Esophagus (tissue), 2 donors: Measurements from ENCODE around the gene BMP5. TPM values are rescaled to one million over a fixed set of nuclear protein-coding genes. Genes with fewer than 3 reads are reported as not detected.

Experiments used
- H3K27ac ChIP-seq, 2 donors: one replicate each; pipeline ENCODE4 v1.5.1; 2013; ENCODE audit warnings: low read depth in 2 of 2, mild to moderate bottlenecking in 2 of 2, inconsistent platforms in 1 of 2, low read length in 1 of 2, moderate library complexity in 1 of 2
- H3K27me3 ChIP-seq, 2 donors: one replicate each; pipeline ENCODE4 v1.6.1; 2013; ENCODE audit warnings: low read length in 2 of 2, control low read depth in 1 of 2, mild to moderate bottlenecking in 1 of 2; ENCODE audit not compliant: insufficient read depth in 2 of 2, control insufficient read depth in 1 of 2
- H3K36me3 ChIP-seq, 2 donors: one replicate each; pipeline ENCODE4 v1.6.1; 2013; ENCODE audit warnings: low read length in 1 of 2; ENCODE audit not compliant: control insufficient read depth in 2 of 2, insufficient read depth in 2 of 2
- H3K4me1 ChIP-seq, 2 donors: one replicate each; pipeline ENCODE4 v1.6.1; 2013; ENCODE audit warnings: low read length in 1 of 2; ENCODE audit not compliant: control insufficient read depth in 2 of 2, insufficient read depth in 2 of 2
- H3K4me3 ChIP-seq, 2 donors: one replicate each; pipeline ENCODE4 v1.5.1; 2013; ENCODE audit warnings: low read length in 2 of 2, mild to moderate bottlenecking in 2 of 2, low read depth in 1 of 2, moderate library complexity in 1 of 2
- H3K9me3 ChIP-seq, 2 donors: one replicate each; pipeline ENCODE4 v1.6.1; 2013; ENCODE audit warnings: mild to moderate bottlenecking in 2 of 2, low read depth in 1 of 2, low read length in 1 of 2, moderate library complexity in 1 of 2; ENCODE audit not compliant: control insufficient read depth in 2 of 2, insufficient read depth in 1 of 2
- WGBS, 2 donors: extraction: QIAGEN DNeasy Blood & Tissue Kit; methylation state at CpG; one replicate each; pipeline ENCODE4 v1.1.7; 2013; 5-methylcytosine and 5-hydroxymethylcytosine counted together
- polyA plus RNA-seq, 2 donors: library from polyadenylated mRNA; stranded (reverse); fragments of 200-250 nt; gene quantifications; one replicate each; pipeline ENCODE4 v1.2.3, GENCODE V29; 2013
- donor health status: healthy with polysubstance abuse.
- donor health status: Bipolar disorder and iron deficiency.

BMP5 gene
- polyA plus RNA-seq, 2 donors, result 0.04 to 0.15 TPM

GRCh38 chr6:55877283-55877682 is 1.9 kb upstream of the BMP5 start:
- H3K4me3 ChIP-seq, result no peak overlapping the region
- no peaks in the 10 kb centered on the region for H3K36me3 ChIP-seq
- no peaks in the 10 kb centered on the region for H3K4me1 ChIP-seq
- 58 to 64% methylated on average over 3 of the region's 3 CpGs for WGBS, 2 donors
- H3K27me3 ChIP-seq, result no peaks in the 10 kb centered on the region
- H3K27ac ChIP-seq, result no peak overlapping the region
- no peaks in the 10 kb centered on the region for H3K9me3 ChIP-seq

- no peak overlapping the region for H3K27ac ChIP-seq
- H3K27me3 ChIP-seq, result no peaks in the 10 kb centered on the region
- H3K4me1 ChIP-seq, result no peaks in the 10 kb centered on the region
- 76 to 78% methylated on average over 6 of the region's 6 CpGs for WGBS, 2 donors
- H3K36me3 ChIP-seq, result no peaks in the 10 kb centered on the region
- no peak overlapping the region for H3K4me3 ChIP-seq
- no peaks in the 10 kb centered on the region for H3K9me3 ChIP-seq
These were observed 1.1 kb downstream of the BMP5 start for GRCh38 chr6:55874316-55874715.

GRCh38 chr6:55872866-55873265 is 2.5 kb downstream of the BMP5 start:
- Histone ChIP-seq H3K27me3 (no peaks in the 10 kb centered on the region), H3K27ac (no peak overlapping the region), H3K36me3 (no peaks in the 10 kb centered on the region), H3K9me3 (no peaks in the 10 kb centered on the region), H3K4me3 (no peak overlapping the region), H3K4me1 (no peaks in the 10 kb centered on the region)
- WGBS, 2 donors, result 76 to 80% methylated on average over 3 of the region's 3 CpGs

GRCh38 chr6:55870181-55870813 is 5.1 kb downstream of the BMP5 start:
- Histone ChIP-seq H3K4me1 (no peaks in the 10 kb centered on the region), H3K9me3 (no peaks in the 10 kb centered on the region), H3K27me3 (no peaks in the 10 kb centered on the region), H3K36me3 (no peaks in the 10 kb centered on the region), H3K4me3 (no peak overlapping the region), H3K27ac (no peak overlapping the region)
- WGBS, 2 donors, result 88 to 89% methylated on average over 3 of the region's 3 CpGs

- no peak overlapping the region for H3K4me3 ChIP-seq
- 39 to 64% methylated on average over 1 of the region's 1 CpG for WGBS, 2 donors
- H3K27me3 ChIP-seq, result no peaks in the 10 kb centered on the region
- no peaks in the 10 kb centered on the region for H3K4me1 ChIP-seq
- no peaks in the 10 kb centered on the region for H3K9me3 ChIP-seq
- H3K36me3 ChIP-seq, result no peaks in the 10 kb centered on the region
- no peak overlapping the region for H3K27ac ChIP-seq
These were observed 5.7 kb downstream of the BMP5 start for GRCh38 chr6:55869674-55870073.

- Histone ChIP-seq H3K9me3 (no peaks in the 10 kb centered on the region), H3K27me3 (no peaks in the 10 kb centered on the region), H3K4me3 (no peak overlapping the region), H3K36me3 (no peaks in the 10 kb centered on the region), H3K27ac (no peak overlapping the region), H3K4me1 (no peaks in the 10 kb centered on the region)
- WGBS, 2 donors, result 49 to 57% methylated on average over 5 of the region's 5 CpGs
These were observed 6.5 kb downstream of the BMP5 start for GRCh38 chr6:55868771-55869479.

- Histone ChIP-seq H3K4me1 (no peaks in the 10 kb centered on the region), H3K27ac (no peak overlapping the region), H3K4me3 (no peak overlapping the region), H3K36me3 (no peaks in the 10 kb centered on the region), H3K9me3 (no peaks in the 10 kb centered on the region), H3K27me3 (no peaks in the 10 kb centered on the region)
- WGBS, 2 donors, result 23 to 33% methylated on average over 1 of the region's 1 CpG
These were observed 7.2 kb downstream of the BMP5 start for GRCh38 chr6:55868176-55868575.

- WGBS, 2 donors, result 56 to 63% methylated on average over 2 of the region's 2 CpGs
- H3K4me1 ChIP-seq, result no peaks in the 10 kb centered on the region
- H3K36me3 ChIP-seq, result no peaks in the 10 kb centered on the region
- no peaks in the 10 kb centered on the region for H3K27me3 ChIP-seq
- H3K4me3 ChIP-seq, result no peak overlapping the region
- H3K27ac ChIP-seq, result no peak overlapping the region
- H3K9me3 ChIP-seq, result no peaks in the 10 kb centered on the region
These were observed 9.3 kb downstream of the BMP5 start for GRCh38 chr6:55866128-55866527.

- H3K4me3 ChIP-seq, result no peak overlapping the region
- WGBS, 2 donors, result 90 to 92% methylated on average over 7 of the region's 7 CpGs
- no peak overlapping the region for H3K27ac ChIP-seq
- H3K9me3 ChIP-seq, result no peaks in the 10 kb centered on the region
- H3K27me3 ChIP-seq, result no peaks in the 10 kb centered on the region
- H3K36me3 ChIP-seq, result no peaks in the 10 kb centered on the region
- H3K4me1 ChIP-seq, result no peaks in the 10 kb centered on the region
These were observed 22.1 kb downstream of the BMP5 start for GRCh38 chr6:55853008-55854001.
